NT2/D1 (cell line): ENCODE results near the gene ARHGAP22.

Source experiments
- SUZ12 ChIP-seq: IDR thresholded peaks from 2 replicates; pipeline ENCODE4 v1.6.1; 2011; ENCODE audit not compliant: insufficient read length, insufficient read depth; ENCODE audit errors: extremely low read depth
- YY1 ChIP-seq: IDR thresholded peaks from 2 replicates; pipeline ENCODE4 v1.6.1; 2011; ENCODE audit not compliant: insufficient read length, insufficient read depth
- ZNF274 ChIP-seq: IDR thresholded peaks from 2 replicates; pipeline ENCODE4 v1.6.1; 2011; ENCODE audit warnings: mild to moderate bottlenecking, low read depth, low read length

DNA sequence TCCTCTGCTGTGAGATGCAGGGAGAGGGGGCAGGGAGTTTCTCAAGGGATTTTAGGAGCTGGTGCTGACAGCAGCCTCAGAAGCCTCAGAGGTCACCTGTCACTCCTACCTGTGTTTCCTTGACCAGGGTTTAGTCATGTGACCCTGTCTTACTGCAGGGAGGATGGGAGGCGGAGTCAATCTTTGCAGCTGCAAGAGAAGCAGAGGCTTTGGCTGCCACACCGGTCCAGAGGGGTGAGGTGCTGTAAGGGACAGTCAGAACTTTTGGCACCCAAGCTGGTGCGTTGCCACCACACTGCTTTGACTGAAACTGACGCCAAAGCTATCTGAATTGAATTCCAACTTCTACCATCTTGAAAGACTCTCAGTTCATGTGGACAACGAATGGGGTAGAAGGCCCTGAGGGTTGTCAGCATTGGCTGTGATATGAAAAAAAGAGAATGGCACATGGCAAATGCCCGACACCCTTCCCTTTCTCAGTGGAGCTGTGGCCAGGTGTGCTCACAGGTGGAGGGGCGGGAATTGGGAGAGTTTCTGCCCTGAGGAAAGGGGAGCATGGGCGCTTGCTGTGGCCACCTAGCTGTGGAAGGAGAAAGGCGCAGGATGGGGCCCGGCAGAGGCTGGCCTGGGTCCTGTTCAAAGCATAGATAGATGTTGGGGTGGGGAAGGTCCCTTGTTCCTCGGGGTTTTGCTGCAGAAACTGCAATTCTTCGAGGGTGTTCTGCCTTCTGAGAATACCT, 69.3 kb downstream of the ARHGAP22 start:
- TF ChIP-seq ZNF274: no peak
- TF ChIP-seq YY1: no peak
- TF ChIP-seq SUZ12: no peak
